ENCODE data around the gene GALK2.

The GALK2 gene

DNA sequence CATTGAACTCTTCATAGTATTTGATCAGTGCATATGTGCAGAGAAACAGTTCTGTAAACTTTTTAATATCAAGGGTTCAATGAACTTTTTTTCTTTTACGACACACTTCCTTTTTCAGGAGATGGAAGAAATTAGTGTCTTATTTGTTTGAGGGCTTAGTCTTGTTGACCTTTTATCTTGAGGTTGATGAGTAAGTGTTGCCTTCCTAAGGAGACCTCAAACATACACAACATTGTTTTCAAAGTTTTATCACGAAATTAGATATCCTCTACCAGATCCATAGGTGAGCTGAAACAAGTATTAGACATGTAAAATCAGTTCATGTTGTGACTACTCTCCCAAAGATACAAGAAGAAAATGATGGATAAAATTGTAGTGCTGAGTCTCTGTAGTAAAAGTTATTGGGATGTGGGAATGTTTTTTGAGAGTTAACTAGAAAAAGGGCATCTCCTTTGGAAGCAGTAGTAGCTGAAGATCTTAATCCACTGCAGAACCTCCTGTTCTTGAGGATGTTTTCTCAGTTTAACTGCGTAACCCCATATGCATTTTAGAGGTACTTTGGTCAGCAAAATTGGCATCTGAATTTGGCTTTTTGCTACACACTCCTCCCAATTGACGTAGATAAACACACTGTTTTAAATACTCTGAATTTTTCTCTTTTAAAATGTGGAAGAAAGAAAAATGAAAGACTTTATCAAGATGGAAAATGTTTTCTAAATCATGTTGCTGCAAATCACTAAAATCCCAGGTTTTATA is 116.8 kb downstream of the GALK2 start:
- no peak for TF ChIP-seq TAF1 (IDR thresholded peaks at IDR 0.05; ENCODE audit: borderline replicate concordance, insufficient read depth, low read length)
- no peak for TF ChIP-seq SIN3A (IDR thresholded peaks at IDR 0.05; ENCODE audit: borderline replicate concordance, insufficient read depth, low read length)
- no peak for TF ChIP-seq POLR2AphosphoS5 (IDR thresholded peaks at IDR 0.05; ENCODE audit: low read depth, low read length)
- TF ChIP-seq, protein P1, sequence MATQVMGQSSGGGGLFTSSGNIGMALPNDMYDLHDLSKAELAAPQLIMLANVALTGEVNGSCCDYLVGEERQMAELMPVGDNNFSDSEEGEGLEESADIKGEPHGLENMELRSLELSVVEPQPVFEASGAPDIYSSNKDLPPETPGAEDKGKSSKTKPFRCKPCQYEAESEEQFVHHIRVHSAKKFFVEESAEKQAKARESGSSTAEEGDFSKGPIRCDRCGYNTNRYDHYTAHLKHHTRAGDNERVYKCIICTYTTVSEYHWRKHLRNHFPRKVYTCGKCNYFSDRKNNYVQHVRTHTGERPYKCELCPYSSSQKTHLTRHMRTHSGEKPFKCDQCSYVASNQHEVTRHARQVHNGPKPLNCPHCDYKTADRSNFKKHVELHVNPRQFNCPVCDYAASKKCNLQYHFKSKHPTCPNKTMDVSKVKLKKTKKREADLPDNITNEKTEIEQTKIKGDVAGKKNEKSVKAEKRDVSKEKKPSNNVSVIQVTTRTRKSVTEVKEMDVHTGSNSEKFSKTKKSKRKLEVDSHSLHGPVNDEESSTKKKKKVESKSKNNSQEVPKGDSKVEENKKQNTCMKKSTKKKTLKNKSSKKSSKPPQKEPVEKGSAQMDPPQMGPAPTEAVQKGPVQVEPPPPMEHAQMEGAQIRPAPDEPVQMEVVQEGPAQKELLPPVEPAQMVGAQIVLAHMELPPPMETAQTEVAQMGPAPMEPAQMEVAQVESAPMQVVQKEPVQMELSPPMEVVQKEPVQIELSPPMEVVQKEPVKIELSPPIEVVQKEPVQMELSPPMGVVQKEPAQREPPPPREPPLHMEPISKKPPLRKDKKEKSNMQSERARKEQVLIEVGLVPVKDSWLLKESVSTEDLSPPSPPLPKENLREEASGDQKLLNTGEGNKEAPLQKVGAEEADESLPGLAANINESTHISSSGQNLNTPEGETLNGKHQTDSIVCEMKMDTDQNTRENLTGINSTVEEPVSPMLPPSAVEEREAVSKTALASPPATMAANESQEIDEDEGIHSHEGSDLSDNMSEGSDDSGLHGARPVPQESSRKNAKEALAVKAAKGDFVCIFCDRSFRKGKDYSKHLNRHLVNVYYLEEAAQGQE (IDR thresholded peaks at IDR 0.05; ENCODE audit: insufficient read depth in 1 of 2, low read depth in 2 of 2, low read length in 2 of 2), result no peak
- no peak for TF ChIP-seq FOXP2 (optimal IDR thresholded peaks at IDR 0.05; ENCODE audit: borderline replicate concordance, extremely low read depth, extremely low read length, insufficient read depth)

DNA sequence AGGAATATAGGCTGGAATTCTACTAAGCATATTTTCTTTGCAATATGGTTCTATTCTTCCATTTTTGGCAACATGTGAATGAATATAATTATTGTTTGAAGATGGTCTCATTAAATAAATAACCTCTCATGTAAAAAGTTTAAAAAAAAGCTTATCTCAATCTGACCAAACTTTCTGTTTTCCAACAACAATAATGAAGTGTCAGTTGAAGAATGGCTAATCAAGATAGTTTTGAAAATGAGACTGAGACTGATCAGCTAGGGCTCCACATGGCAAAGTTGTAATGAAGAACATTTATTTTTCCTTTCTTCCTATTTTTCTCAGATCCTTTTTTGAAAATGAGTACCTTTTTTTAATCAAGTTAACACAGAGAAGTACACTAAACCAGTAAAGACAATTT is 117.4 kb downstream of the GALK2 start:
- TF ChIP-seq TAF1 (IDR thresholded peaks at IDR 0.05; ENCODE audit: borderline replicate concordance, insufficient read depth, low read length) (no peak), FOXP2 (optimal IDR thresholded peaks at IDR 0.05; ENCODE audit: borderline replicate concordance, extremely low read depth, extremely low read length, insufficient read depth) (no peak), SIN3A (IDR thresholded peaks at IDR 0.05; ENCODE audit: borderline replicate concordance, insufficient read depth, low read length) (no peak), POLR2AphosphoS5 (IDR thresholded peaks at IDR 0.05; ENCODE audit: low read depth, low read length) (no peak)
- TF ChIP-seq, protein P1 (IDR thresholded peaks at IDR 0.05; ENCODE audit: insufficient read depth in 1 of 2, low read depth in 2 of 2, low read length in 2 of 2), result no peak

DNA sequence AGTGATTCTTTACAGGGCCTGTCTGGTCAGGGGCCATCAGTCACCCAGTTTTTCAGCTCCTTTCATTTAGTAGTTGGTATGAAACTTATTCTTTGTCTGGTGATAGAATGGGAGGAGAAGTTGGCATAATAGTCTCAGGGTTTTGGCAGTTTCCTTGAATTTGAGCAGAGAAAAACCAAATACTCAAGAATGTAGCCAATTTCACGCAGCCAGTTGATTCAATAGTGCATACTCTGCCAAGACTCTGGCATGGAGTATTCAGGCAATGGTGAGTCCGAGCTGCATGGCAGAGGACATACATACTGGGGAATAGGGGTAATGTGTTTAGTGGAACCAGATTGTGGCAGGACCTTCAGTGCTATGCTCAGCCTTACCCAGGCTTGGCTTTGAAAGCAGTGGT is 118.3 kb downstream of the GALK2 start:
- TF ChIP-seq POLR2AphosphoS5 (IDR thresholded peaks at IDR 0.05; ENCODE audit: low read depth, low read length), result no peak
- no peak for TF ChIP-seq TAF1 (IDR thresholded peaks at IDR 0.05; ENCODE audit: borderline replicate concordance, insufficient read depth, low read length)

DNA sequence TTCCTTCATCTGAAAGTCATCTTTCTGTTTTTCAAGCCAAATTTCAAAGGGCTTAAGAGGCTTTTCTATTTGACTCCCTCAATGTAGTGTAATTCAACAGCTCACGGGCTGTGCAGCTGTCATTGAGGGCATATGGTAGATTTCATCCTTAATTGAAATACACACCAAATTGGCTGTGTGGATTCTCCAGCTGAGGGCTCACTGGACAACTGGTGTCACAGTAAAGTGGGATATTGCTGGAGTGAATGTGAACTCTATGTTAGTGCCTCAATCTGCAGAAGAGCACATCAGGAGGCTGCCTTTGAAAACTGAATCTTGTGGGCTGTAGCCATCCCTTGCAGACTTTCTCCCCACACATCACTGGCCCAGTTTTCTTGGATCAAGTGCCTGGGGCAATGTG is 120.1 kb downstream of the GALK2 start:
- TF ChIP-seq, protein P1 (IDR thresholded peaks at IDR 0.05; ENCODE audit: insufficient read depth in 1 of 2, low read depth in 2 of 2, low read length in 2 of 2), result no peak
- TF ChIP-seq SIN3A (IDR thresholded peaks at IDR 0.05; ENCODE audit: borderline replicate concordance, insufficient read depth, low read length) (no peak), POLR2AphosphoS5 (IDR thresholded peaks at IDR 0.05; ENCODE audit: low read depth, low read length) (no peak), TAF1 (IDR thresholded peaks at IDR 0.05; ENCODE audit: borderline replicate concordance, insufficient read depth, low read length) (no peak), FOXP2 (optimal IDR thresholded peaks at IDR 0.05; ENCODE audit: borderline replicate concordance, extremely low read depth, extremely low read length, insufficient read depth) (no peak)

DNA sequence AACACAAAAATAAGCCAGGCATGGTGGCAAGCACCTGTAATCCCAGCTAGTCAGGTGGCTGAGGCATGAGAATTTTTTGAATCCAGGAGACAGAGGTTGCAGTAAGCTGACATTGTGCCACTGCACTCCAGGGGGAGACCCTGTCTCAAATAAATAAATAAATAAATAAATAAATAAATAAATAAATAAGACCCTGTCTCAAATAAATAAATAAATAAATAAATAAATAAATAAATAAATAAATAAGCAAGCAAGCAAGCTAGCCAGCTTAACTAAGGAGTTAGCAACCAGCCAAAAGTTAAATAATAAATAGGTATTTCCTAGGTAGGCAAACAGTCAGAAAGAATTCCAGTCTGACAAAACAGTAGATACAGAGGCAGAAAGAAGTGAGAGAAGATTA is 123.9 kb downstream of the GALK2 start:
- TF ChIP-seq TAF1 (IDR thresholded peaks at IDR 0.05; ENCODE audit: borderline replicate concordance, insufficient read depth, low read length) (no peak), SIN3A (IDR thresholded peaks at IDR 0.05; ENCODE audit: borderline replicate concordance, insufficient read depth, low read length) (no peak), POLR2AphosphoS5 (IDR thresholded peaks at IDR 0.05; ENCODE audit: low read depth, low read length) (no peak), FOXP2 (optimal IDR thresholded peaks at IDR 0.05; ENCODE audit: borderline replicate concordance, extremely low read depth, extremely low read length, insufficient read depth) (no peak)
- TF ChIP-seq, protein P1 (IDR thresholded peaks at IDR 0.05; ENCODE audit: insufficient read depth in 1 of 2, low read depth in 2 of 2, low read length in 2 of 2), result no peak
